ENCODE measurements around the gene HTR3B.

GRCh38 chr11:113888848-113889247, 15.7 kb upstream of the HTR3B start:
- TF ChIP-seq, protein P1, sequence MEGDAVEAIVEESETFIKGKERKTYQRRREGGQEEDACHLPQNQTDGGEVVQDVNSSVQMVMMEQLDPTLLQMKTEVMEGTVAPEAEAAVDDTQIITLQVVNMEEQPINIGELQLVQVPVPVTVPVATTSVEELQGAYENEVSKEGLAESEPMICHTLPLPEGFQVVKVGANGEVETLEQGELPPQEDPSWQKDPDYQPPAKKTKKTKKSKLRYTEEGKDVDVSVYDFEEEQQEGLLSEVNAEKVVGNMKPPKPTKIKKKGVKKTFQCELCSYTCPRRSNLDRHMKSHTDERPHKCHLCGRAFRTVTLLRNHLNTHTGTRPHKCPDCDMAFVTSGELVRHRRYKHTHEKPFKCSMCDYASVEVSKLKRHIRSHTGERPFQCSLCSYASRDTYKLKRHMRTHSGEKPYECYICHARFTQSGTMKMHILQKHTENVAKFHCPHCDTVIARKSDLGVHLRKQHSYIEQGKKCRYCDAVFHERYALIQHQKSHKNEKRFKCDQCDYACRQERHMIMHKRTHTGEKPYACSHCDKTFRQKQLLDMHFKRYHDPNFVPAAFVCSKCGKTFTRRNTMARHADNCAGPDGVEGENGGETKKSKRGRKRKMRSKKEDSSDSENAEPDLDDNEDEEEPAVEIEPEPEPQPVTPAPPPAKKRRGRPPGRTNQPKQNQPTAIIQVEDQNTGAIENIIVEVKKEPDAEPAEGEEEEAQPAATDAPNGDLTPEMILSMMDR (optimal IDR thresholded peaks at IDR 0.05 in 1 of 3, IDR thresholded peaks at IDR 0.05 in 1 of 3, conservative IDR thresholded peaks at IDR 0.05 in 1 of 3; ENCODE audit: extremely low read depth in 1 of 3, insufficient read depth in 2 of 3, low read length in 3 of 3): no peak
- no peak for TF ChIP-seq EZH2 (IDR thresholded peaks at IDR 0.05; ENCODE audit: low read length)

All from keratinocyte (primary cell).